HUDEP-2 (cell line): Measurements from ENCODE around the gene PFDN4.

Source experiments
- DNase-seq, 76 experiments: peaks; one replicate each; lab custom pipeline; 2025; ENCODE audit not compliant: unreplicated experiment in 76 of 76; lab: John Stamatoyannopoulos, UW

Gene PFDN4

GRCh38 chr20:54172856-54173652, 34.8 kb upstream of the PFDN4 start:
- peak in 5 of 76 experiments; percentile 1 to 21 (median 2) for DNase-seq

GRCh38 chr20:54173653-54174456, 34.0 kb upstream of the PFDN4 start, which contains the start of gene CYP24A1:
Gene CYP24A1, minus strand, starts transcription at chr20:54173986. Its CDS starts 407 bp downstream, at chr20:54173579.
- DNase-seq, result peak in 2 of 76 experiments; percentile 5 to 7

GRCh38 chr20:54174457-54175175, 33.3 kb upstream of the PFDN4 start:
- DNase-seq, result no peak

- no peak for DNase-seq
These were observed 31.3 kb upstream of the PFDN4 start for GRCh38 chr20:54176610-54177009.

- DNase-seq, result no peak
These were observed 30.5 kb upstream of the PFDN4 start for GRCh38 chr20:54177378-54177777.

- no peak for DNase-seq
These were observed 29.6 kb upstream of the PFDN4 start for GRCh38 chr20:54178256-54178655.

GRCh38 chr20:54179946-54180345, 27.9 kb upstream of the PFDN4 start:
- no peak for DNase-seq

- DNase-seq, result no peak
These were observed 27.0 kb upstream of the PFDN4 start for GRCh38 chr20:54180931-54181330.

GRCh38 chr20:54184071-54184470, 23.8 kb upstream of the PFDN4 start:
- DNase-seq, result no peak

GRCh38 chr20:54184904-54185626, 22.8 kb upstream of the PFDN4 start:
- no peak for DNase-seq

- DNase-seq, result no peak
These were observed 19.6 kb upstream of the PFDN4 start for GRCh38 chr20:54188132-54188849.

GRCh38 chr20:54189630-54190029, 18.3 kb upstream of the PFDN4 start:
- no peak for DNase-seq

GRCh38 chr20:54190217-54190616, 17.7 kb upstream of the PFDN4 start:
- no peak for DNase-seq

GRCh38 chr20:54193817-54194216, 14.1 kb upstream of the PFDN4 start:
- no peak for DNase-seq

GRCh38 chr20:54194724-54195438, 13.0 kb upstream of the PFDN4 start:
- DNase-seq, result peak in 1 of 76 experiments; percentile 3

- DNase-seq, result no peak
These were observed 12.1 kb upstream of the PFDN4 start for GRCh38 chr20:54195483-54196472.

- DNase-seq, result peak in 19 of 76 experiments; percentile 2 to 29 (median 11)
These were observed 10.0 kb upstream of the PFDN4 start for GRCh38 chr20:54197621-54198604.
